Endometrium (tissue), 2 donors: ENCODE results near the gene SLC43A3.

Source experiments
- FAIRE-seq: peaks from 2 replicates; lab custom pipeline; 2012; peaks lifted over from hg19 to GRCh38; lab: Jason Lieb, UNC
- donor health status: control.
- donor health status: control.

Gene SLC43A3

GRCh38 chr11:57426929-57427726, at the start of gene SLC43A3:
Gene SLC43A3, minus strand, starts transcription at chr11:57427121. Its CDS starts 949 bp downstream, at chr11:57426172.
- FAIRE-seq, result no peak

GRCh38 chr11:57476047-57476756, 49.3 kb upstream of the SLC43A3 start:
- no peak for FAIRE-seq

GRCh38 chr11:57475671-57476046, 48.7 kb upstream of the SLC43A3 start:
- no peak for FAIRE-seq

GRCh38 chr11:57475191-57475590, 48.3 kb upstream of the SLC43A3 start:
- FAIRE-seq, result no peak

GRCh38 chr11:57474803-57475115, 47.8 kb upstream of the SLC43A3 start:
- no peak for FAIRE-seq

- FAIRE-seq, result no peak
Measured at GRCh38 chr11:57474017-57474802, 47.3 kb upstream of the SLC43A3 start.

- no peak for FAIRE-seq
Measured at GRCh38 chr11:57473285-57473841, 46.4 kb upstream of the SLC43A3 start.

- FAIRE-seq, result no peak
Measured at GRCh38 chr11:57471496-57471895, 44.6 kb upstream of the SLC43A3 start.

- FAIRE-seq, result no peak
Measured at GRCh38 chr11:57469268-57469667, 42.3 kb upstream of the SLC43A3 start.

GRCh38 chr11:57468276-57468675, 41.4 kb upstream of the SLC43A3 start:
- no peak for FAIRE-seq

- no peak for FAIRE-seq
Measured at GRCh38 chr11:57467508-57468157, 40.7 kb upstream of the SLC43A3 start.

GRCh38 chr11:57466680-57467079, 39.8 kb upstream of the SLC43A3 start:
- no peak for FAIRE-seq

- FAIRE-seq, result no peak
Measured at GRCh38 chr11:57464539-57465181, 37.7 kb upstream of the SLC43A3 start.

- no peak for FAIRE-seq
Measured at GRCh38 chr11:57463671-57464538, 37.0 kb upstream of the SLC43A3 start.

GRCh38 chr11:57462597-57462996, 35.7 kb upstream of the SLC43A3 start:
- no peak for FAIRE-seq

GRCh38 chr11:57461841-57462489, 35.0 kb upstream of the SLC43A3 start:
- FAIRE-seq, result no peak

GRCh38 chr11:57460758-57461749, 34.1 kb upstream of the SLC43A3 start:
- FAIRE-seq, result no peak

- no peak for FAIRE-seq
Measured at GRCh38 chr11:57460022-57460757, 33.3 kb upstream of the SLC43A3 start, which contains the start of gene RTN4RL2. Gene RTN4RL2, plus strand, starts transcription at chr11:57460528. Its CDS starts 338 bp downstream, at chr11:57460866.
